ENCODE results near the gene FCER2. TPM values are rescaled to one million over a fixed set of nuclear protein-coding genes. Genes with fewer than 3 reads are reported as not detected.

The FCER2 gene
- total and polyA plus RNA-seq, 2 of the 4 experiments (the other 2 are of a cell fraction), result not detected

DNA sequence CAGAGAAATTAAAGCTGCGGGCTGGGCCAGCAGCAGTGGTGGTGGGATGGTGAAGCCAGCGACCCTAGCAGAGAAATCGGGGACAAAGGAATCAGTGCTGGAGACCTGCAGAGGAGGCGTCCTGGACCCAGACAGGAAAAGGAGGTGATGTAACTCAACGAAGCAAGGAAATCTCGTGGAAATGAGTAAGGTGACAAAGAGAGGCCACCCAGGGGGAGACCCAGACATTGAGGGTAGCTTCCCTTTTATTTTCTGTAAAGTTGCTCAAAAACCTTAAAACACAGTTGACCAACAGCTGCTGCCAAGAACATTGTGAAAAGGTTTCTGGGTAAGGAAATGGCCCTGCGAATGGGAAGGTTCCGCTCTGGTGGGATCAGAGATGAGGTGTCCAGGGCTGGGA is 46.4 kb downstream of the FCER2 start:
- Histone ChIP-seq H3K9ac (ENCODE audit: low read depth, low read length) (no peak overlapping the region), H3K9me1 (ENCODE audit: insufficient read depth, low read length) (no peaks in the 10 kb centered on the region), H2BK5ac (ENCODE audit: low read depth, low read length, poor library complexity, severe bottlenecking) (no peak overlapping the region), H3K4me3 (ENCODE audit: insufficient read depth, low read depth, low read length) (no peak overlapping the region), H3K4ac (ENCODE audit: low read depth, low read length) (no peak overlapping the region), H2AK9ac (replicated peaks; ENCODE audit: low read depth, low read length, poor library complexity) (no peak overlapping the region), H3K4me1 (ENCODE audit: control insufficient read depth, insufficient read depth, low read length) (no peaks in the 10 kb centered on the region), H2BK20ac (ENCODE audit: low read depth, low read length) (no peak overlapping the region), H3K56ac (ENCODE audit: extremely low read depth, insufficient read depth, low read length) (no peak overlapping the region), H2BK15ac (ENCODE audit: low read depth, low read length) (no peak overlapping the region), H3K9me3 (ENCODE audit: control insufficient read depth, insufficient read depth, low read length) (no peaks in the 10 kb centered on the region), H4K91ac (ENCODE audit: insufficient read depth, low read depth, low read length) (no peak overlapping the region), H3K18ac (ENCODE audit: low read depth, low read length) (no peak overlapping the region), H4K8ac (ENCODE audit: low read depth in 2 of 2, low read length in 2 of 2) (no peak overlapping the region), H3K14ac (replicated peaks; ENCODE audit: low read depth, low read length) (no peak overlapping the region), H3K27ac (ENCODE audit: insufficient read depth, low read length) (no peak overlapping the region), H3K4me2 (ENCODE audit: low read depth, low read length) (no peak overlapping the region), H2BK120ac (ENCODE audit: low read depth, low read length) (no peak overlapping the region), H3K23ac (ENCODE audit: low read depth, low read length) (no peak overlapping the region), H2AK5ac (ENCODE audit: low read depth, low read length) (no peak overlapping the region), H2AFZ (replicated peaks; ENCODE audit: low read length, poor library complexity) (no peak overlapping the region), H4K20me1 (ENCODE audit: insufficient read depth, low read length) (no peaks in the 10 kb centered on the region), H4K5ac (ENCODE audit: low read depth, low read length) (no peak overlapping the region), H3K79me1 (ENCODE audit: low read depth in 1 of 2, low read length in 2 of 2) (no peaks in the 10 kb centered on the region), H3K27me3 (ENCODE audit: control insufficient read depth, insufficient read depth, low read length) (peaks cover 9% of the 10 kb centered on the region; the same call in 1 of the 2 replicates), H3K36me3 (ENCODE audit: control insufficient read depth, insufficient read depth, low read length) (no peaks in the 10 kb centered on the region)
- no peak for DNase-seq
- BruUV-seq (replicated peaks), result no TSS peak
- in situ Hi-C loops (cut with MboI; ENCODE audit: low sequenced_read_pairs), result no loop called here
- no peak for ATAC-seq (ENCODE audit: low read depth)
- dilution Hi-C loops (cut with HindIII; ENCODE audit: low sequenced_read_pairs, unreplicated experiment), result no loop called here
- CTCF ChIA-PET, result no interaction called here
- TF ChIP-seq SMC3 (IDR thresholded peaks at IDR 0.05; ENCODE audit: low read depth, low read length) (no peak), CHD1 (IDR thresholded peaks at IDR 0.05; ENCODE audit: low read depth, low read length) (no peak), CEBPB (IDR thresholded peaks at IDR 0.05; ENCODE audit: low read depth, low read length) (no peak), MAZ (IDR thresholded peaks at IDR 0.05; ENCODE audit: borderline replicate concordance, low read depth, low read length) (no peak), RCOR1 (IDR thresholded peaks at IDR 0.05; ENCODE audit: insufficient replicate concordance, low read length) (no peak), BHLHE40 (IDR thresholded peaks at IDR 0.05; ENCODE audit: low read depth, low read length) (no peak)
- TF ChIP-seq, protein P1, sequence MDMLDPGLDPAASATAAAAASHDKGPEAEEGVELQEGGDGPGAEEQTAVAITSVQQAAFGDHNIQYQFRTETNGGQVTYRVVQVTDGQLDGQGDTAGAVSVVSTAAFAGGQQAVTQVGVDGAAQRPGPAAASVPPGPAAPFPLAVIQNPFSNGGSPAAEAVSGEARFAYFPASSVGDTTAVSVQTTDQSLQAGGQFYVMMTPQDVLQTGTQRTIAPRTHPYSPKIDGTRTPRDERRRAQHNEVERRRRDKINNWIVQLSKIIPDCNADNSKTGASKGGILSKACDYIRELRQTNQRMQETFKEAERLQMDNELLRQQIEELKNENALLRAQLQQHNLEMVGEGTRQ (IDR thresholded peaks at IDR 0.05; ENCODE audit: low read depth, low read length), result no peak
- POLR2A ChIA-PET (ENCODE audit: unreplicated experiment), result no interaction called here
- intact Hi-C loops (cut with micrococcal nuclease), result no loop called here
- 54% methylated on average over 3 of the region's 8 CpGs; no CpG with 5 or more reads in 1 of the 2 experiments for WGBS, 2 experiments (ENCODE audit: extremely low coverage in 2 of 2, insufficient read length in 1 of 2)
